Activated T-cell treated with anti-CD3 and anti-CD28 coated beads for 4 hours (primary cell): ENCODE results near the gene PRX.
"Not testable (repeated sequence)": the region's sequence is repeated elsewhere in the genome, so short reads cannot be mapped to it uniquely, and the experiment has no call there.

Experiments
- DNase-seq: peaks from one replicate; pipeline ENCODE4 v3.0.0-alpha.2; 2020

The PRX gene

DNA sequence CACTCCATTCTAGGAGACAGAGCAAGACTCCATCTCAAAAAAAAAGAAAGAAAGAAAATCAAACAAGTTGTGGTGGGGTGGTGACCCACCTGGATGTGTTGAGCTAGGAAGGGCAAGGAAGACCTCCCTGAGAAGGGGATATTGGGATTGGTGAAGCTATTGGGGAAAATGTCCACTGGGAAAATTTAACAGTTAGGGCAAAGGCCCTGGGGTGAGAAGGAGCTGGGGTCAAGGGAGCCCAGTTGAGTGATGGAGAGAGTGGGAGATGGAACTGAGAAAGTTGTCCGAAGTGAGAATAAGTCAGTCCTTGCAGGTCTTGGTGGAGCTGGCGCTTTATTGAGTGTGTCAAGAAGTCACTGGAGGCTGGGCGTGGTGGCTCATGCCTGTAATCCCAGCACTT is 25.1 kb upstream of the PRX start:
- DNase-seq: no peak

GRCh38 chr19:40433391-40434216 is 20.4 kb upstream of the PRX start:
- peak; percentile 31 for DNase-seq

DNA sequence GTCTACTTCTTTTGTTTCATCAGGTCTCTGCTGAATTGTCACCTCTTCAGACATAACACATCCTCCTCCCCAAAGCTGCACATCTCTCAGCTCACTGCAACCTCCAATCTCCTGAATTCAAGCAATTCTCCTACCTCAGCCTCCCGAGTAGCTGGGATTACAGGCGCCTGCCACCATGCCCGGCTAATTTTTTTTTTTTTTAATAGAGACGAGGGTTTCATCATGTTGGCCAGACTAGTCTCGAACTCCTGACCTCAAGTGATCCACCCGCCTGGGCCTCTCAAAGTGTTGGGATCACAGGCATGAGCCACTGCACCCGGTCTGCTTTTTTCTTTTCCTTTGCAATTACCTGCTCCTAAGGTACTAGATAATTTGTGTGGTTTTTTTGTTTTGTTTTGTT is 19.6 kb upstream of the PRX start:
- not testable (repeated sequence) for DNase-seq

- DNase-seq: no peak
Measured at GRCh38 chr19:40431698-40432097, 18.5 kb upstream of the PRX start.

DNA sequence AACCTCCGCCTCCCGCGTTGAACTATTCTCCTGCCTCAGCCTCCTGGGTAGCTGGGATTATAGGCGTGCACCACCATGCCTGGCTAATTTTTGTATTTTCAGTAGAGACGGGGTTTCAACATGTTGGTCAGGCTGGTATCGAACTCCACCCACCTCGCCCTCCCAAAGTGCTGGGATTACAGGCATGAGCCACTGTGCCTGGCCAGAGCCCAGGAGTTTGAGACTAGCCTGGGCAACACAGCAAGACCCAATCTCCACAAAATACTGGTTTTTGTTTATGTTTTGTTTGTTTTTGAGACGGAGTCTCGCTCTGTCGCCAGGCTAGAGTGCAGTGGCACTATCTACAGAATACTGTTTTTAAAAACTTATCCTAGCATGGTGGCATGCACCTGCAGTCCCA is 17.1 kb upstream of the PRX start:
- not testable (repeated sequence) for DNase-seq

GRCh38 chr19:40428197-40428596 is 15.0 kb upstream of the PRX start:
- DNase-seq: not testable (repeated sequence)

GRCh38 chr19:40425450-40426287 is 12.5 kb upstream of the PRX start, which contains the start of gene SERTAD1:
Gene SERTAD1, minus strand, starts transcription at chr19:40425992. Its CDS starts 2,446 bp downstream, at chr19:40423546.
- DNase-seq: peak; percentile 100

GRCh38 chr19:40424637-40425449 is 11.7 kb upstream of the PRX start:
- no peak for DNase-seq

DNA sequence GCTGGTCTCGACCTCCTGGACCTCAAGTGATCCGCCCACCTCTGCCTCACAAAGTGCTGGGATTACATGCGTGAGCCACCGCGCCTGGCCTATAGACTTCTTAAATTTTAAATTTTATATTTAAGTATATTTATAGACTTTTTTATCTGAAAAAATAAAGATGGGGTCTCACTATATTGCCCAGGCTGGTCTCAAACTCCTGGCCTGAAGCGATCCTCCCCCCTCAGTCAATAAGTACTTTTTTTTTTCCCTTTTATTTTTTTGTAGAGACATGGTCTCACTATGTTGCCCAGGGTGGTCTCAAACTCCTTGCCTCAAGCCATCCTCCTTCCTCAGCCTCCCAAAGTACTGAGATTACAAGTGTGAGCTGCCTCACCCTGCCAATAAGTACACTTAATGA is 10.8 kb upstream of the PRX start:
- DNase-seq: no peak

DNA sequence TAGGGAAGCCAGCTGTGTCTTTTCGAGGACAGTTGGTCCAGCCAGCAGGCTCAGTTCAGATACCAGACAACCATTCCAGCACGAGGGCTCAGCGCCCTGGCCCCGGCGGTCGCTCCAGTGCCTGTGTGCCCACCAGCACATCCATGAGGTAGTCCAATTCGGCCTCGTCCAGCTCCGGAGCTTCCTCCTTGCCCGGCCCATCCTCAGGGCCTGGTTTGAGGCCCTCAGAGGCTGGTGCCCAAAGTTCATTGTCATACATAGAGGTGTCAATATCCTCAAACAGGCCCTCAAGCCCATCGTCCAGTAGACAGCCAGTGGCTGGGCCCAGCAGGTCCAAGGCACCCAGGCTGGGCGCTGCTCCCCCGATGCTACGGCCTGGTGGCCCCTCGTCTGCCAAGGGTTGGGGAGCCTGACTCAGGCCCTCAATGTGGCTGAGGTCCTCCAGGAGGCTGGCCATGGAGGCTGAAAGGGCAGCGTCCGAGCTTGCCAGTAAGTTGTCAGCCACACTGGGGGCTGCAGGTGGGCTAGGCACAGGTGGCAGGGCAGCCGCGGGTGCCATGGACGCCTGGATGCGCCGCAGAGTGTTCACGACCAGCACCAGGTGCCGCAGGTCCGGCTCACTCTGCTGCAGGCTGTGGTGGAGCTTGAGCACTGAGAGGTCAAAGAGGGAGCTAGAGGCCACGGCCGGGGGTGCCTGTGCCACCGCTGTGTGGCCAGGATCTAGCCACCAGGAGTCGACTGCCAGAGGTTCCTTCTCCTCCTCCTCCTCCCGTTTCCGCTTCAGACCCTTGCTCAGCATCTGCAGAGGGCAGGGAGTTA is 9.8 kb upstream of the PRX start:
- no peak for DNase-seq

DNA sequence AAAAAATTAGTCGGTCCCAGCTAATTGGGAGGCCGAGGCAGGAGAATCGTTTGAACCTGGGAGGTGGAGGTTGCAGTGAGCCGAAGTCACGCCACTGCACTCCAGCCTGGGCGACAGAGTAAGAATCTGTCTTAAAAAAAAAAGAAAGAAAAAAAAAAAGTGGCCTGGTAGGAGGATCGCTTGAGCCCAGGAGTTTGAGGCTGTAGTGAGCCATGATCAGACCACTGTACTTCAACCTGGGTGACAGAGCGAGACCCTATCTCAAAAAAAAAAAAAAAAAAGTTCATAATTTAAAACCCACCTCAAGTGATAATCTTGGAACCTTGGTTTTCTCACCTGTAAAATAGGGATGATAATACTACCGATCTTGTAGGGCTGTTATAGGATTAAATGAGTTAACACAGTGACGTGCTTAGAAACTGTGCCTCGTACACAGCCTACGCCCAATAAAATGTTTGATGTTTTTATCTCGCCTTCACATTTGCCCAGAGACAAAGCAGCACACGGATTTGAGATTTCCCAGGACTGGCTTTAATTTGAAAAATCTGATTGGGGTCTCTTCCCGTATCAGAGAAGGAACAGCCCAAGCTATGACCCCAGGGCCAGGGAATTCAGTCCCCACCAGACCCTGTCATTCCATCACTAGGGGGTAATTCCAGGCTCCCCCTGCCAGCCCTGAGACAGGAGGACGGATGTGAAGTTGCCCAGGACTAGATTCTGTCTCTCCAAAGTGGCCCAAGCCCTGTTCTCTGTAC is 9.0 kb upstream of the PRX start:
- no peak for DNase-seq

DNA sequence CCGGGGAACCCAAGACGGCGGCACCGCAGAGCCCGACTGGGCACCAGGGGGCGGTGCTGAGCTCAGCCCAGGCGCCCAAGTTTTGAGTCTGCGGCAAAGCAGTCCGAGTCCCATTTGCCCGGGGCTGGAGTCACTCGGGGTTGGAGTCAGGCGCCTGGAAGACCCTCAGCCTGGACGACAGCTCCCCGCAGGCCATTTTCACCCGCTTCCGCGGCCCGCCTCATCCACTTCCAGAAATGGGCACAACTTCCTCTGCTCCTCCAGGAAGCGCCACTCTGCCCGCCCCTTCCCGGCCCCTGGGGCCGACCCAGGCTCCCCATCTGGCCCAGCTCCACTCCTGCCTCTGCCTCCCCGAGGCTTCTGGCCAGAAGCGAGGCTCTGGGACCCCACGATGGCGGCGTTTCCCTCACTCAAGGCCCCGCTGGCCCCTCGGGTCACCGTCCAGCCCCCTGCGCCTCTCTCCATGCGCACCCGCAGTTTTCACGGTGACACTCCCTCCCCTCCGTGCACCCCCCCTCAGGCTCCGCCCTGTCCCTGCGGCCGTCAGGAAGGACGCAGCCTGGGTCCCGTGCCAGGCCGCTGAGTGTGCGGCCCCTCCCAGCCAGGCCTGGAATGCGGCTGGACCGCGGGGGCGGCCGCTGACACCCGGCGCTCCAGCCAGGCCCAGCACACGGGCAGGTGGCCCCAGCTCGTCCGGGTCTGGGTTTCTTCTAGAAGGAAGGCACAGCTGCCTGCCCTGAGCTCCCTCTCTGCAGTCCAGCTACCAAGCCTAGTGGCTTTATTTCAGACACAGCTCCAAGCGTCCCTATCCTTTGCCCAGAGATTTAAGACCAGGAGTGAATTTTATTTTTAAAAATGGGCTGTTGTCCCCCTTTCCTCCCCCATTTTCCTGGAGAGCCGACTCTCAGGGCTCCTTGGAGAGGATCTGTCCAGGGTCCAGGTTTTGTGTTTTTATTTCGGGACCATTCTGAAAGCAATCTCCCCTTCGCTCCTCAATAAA is 7.9 kb upstream of the PRX start:
- DNase-seq: peak; percentile 58

GRCh38 chr19:40420451-40420765 is 7.2 kb upstream of the PRX start:
- no peak for DNase-seq

DNA sequence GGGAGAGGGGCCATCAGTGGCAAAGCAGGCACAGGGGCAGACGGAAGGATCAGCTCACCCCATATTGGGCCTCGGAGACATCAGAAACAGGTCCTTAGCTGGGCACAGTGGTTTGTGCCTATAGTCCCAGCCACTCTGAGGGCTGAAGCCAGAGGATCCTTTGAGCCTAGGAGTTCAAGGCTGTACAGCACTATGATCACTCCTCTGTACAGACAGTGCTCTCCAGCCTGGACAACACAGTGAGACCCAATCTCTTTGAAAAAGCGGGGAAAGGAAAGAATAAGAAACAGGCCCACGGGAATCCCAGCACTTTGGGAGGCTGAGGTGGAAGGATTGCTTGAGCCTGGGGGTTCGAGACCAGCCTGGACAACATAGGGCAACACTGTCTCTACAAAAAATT is 6.6 kb upstream of the PRX start:
- no peak for DNase-seq

- no peak for DNase-seq
Measured at GRCh38 chr19:40419066-40419612, 6.0 kb upstream of the PRX start.

- no peak for DNase-seq
Measured at GRCh38 chr19:40418040-40418439, 4.9 kb upstream of the PRX start.

GRCh38 chr19:40417643-40417981 is 4.4 kb upstream of the PRX start:
- DNase-seq: no peak

GRCh38 chr19:40416918-40417642 is 3.9 kb upstream of the PRX start:
- no peak for DNase-seq

GRCh38 chr19:40415768-40416167 is 2.6 kb upstream of the PRX start:
- no peak for DNase-seq
